Keratinocyte (primary cell): ENCODE measurements around the gene PCDH8. TPM values are rescaled to one million over a fixed set of nuclear protein-coding genes. Genes with fewer than 3 reads are reported as not detected.
A peak's percentile ranks its signal among the peaks of the same experiment; 100 is the strongest.

ENCODE experiments used
- DNase-seq: peaks from one replicate; pipeline ENCODE4 v3.0.0-alpha.2; 2011; ENCODE audit warnings: low read depth, missing footprints, low spot score
- FAIRE-seq: peaks from 2 replicates; lab custom pipeline; 2011; peaks lifted over from hg19 to GRCh38; lab: Jason Lieb, UNC
- H2AFZ ChIP-seq: 2 replicates; pipeline ENCODE4 v1.6.0; 2012; ENCODE audit warnings: low read length, control low read depth, inconsistent platforms; ENCODE audit not compliant: control insufficient read depth
- H3K27ac ChIP-seq: 2 replicates; pipeline ENCODE4 v1.5.1; 2011; ENCODE audit warnings: low read length; ENCODE audit not compliant: control insufficient read depth, insufficient read depth
- H3K27me3 ChIP-seq: 3 replicates; pipeline ENCODE4 v1.6.0; 2011; ENCODE audit warnings: low read length; ENCODE audit not compliant: control insufficient read depth, insufficient read depth; ENCODE audit errors: extremely low read depth
- H3K36me3 ChIP-seq, 2 experiments: 2 replicates in 1 of 2; 3 replicates in 1 of 2; pipeline ENCODE4 v1.5.1; 2011; ENCODE audit warnings: low read length in 2 of 2, mild to moderate bottlenecking in 1 of 2; ENCODE audit not compliant: control insufficient read depth in 2 of 2, insufficient read depth in 2 of 2; ENCODE audit errors: extremely low read depth in 1 of 2
- H3K4me1 ChIP-seq: 3 replicates; pipeline ENCODE4 v1.5.1; 2011; ENCODE audit warnings: low read length; ENCODE audit not compliant: control insufficient read depth, insufficient read depth; ENCODE audit errors: extremely low read depth
- H3K4me2 ChIP-seq: 3 replicates; pipeline ENCODE4 v1.6.0; 2011; ENCODE audit warnings: low read depth, low read length; ENCODE audit not compliant: control insufficient read depth, insufficient read depth; ENCODE audit errors: extremely low read depth
- H3K4me3 ChIP-seq, 3 experiments: fragments of 200-600 bp in 1 of 3; sonication (generic) in 1 of 3; 2 replicates in 2 of 3; 3 replicates in 1 of 3; pipeline ENCODE4 v1.5.1; 2011 to 2016; ENCODE audit warnings: low read length in 3 of 3, mild to moderate bottlenecking in 3 of 3, control low read depth in 2 of 3, inconsistent platforms in 1 of 3, low read depth in 1 of 3, mixed read lengths in 1 of 3, mixed run types in 1 of 3, moderate library complexity in 1 of 3; ENCODE audit not compliant: control insufficient read depth in 2 of 3, insufficient read depth in 2 of 3; ENCODE audit errors: extremely low read depth in 1 of 3
- H3K79me2 ChIP-seq: 2 replicates; pipeline ENCODE4 v1.6.0; 2012; ENCODE audit warnings: low read length; ENCODE audit not compliant: control insufficient read depth, insufficient read depth
- H3K9ac ChIP-seq: 3 replicates; pipeline ENCODE4 v1.6.0; 2011; ENCODE audit warnings: low read length; ENCODE audit not compliant: control insufficient read depth, insufficient read depth; ENCODE audit errors: extremely low read depth
- H3K9me1 ChIP-seq: 3 replicates; pipeline ENCODE4 v1.6.0; 2011; ENCODE audit warnings: low read length; ENCODE audit not compliant: control insufficient read depth, insufficient read depth; ENCODE audit errors: extremely low read depth
- H3K9me3 ChIP-seq: 2 replicates; pipeline ENCODE4 v1.5.1; 2012; ENCODE audit warnings: low read depth, low read length; ENCODE audit not compliant: control insufficient read depth
- H4K20me1 ChIP-seq: 3 replicates; pipeline ENCODE4 v1.6.0; 2011; ENCODE audit warnings: low read length; ENCODE audit not compliant: control insufficient read depth, insufficient read depth; ENCODE audit errors: extremely low read depth
- EZH2 ChIP-seq: IDR thresholded peaks from one replicate; pipeline ENCODE4 v1.6.1; 2012; ENCODE audit warnings: inconsistent platforms, mild to moderate bottlenecking, low read length, moderate library complexity
- dilution Hi-C: fragments of 300-500 bp; cut with MboI; formaldehyde crosslinking; loops from one replicate; pipeline ENCODE4 v1.7.0; 2020; ENCODE audit warnings: low sequenced_read_pairs; ENCODE audit not compliant: extremely low pct_ligation_motif_present
- polyA plus RNA-seq, 5 experiments: library from polyadenylated mRNA; depleted of rRNA in 3 of 5; stranded (reverse) in 3 of 5; stranded (forward) in 1 of 5; unstranded in 1 of 5; fragments of >200 nt; gene quantifications; 1 replicate in 1 of 5; 2 replicates in 3 of 5; 3 replicates in 1 of 5; pipeline versions ENCODE4 v1.2.1 to v1.2.3, GENCODE V29; 2011 to 2012; ENCODE audit warnings: missing spikeins in 2 of 5, low read depth in 1 of 5, low replicate concordance in 1 of 5
- TF ChIP-seq, protein P1 (sequence below), 3 experiments: IDR thresholded peaks in 1 of 3; conservative IDR thresholded peaks in 1 of 3; optimal IDR thresholded peaks in 1 of 3; 2 replicates in 2 of 3; 3 replicates in 1 of 3; pipeline versions ENCODE3 to v1.5.1; 2011; ENCODE audit warnings: low read length in 3 of 3, mild to moderate bottlenecking in 3 of 3, moderate library complexity in 2 of 3, control low read depth in 1 of 3, inconsistent platforms in 1 of 3; ENCODE audit not compliant: insufficient read depth in 2 of 3; ENCODE audit errors: extremely low read depth in 1 of 3

Gene PCDH8
- polyA plus RNA-seq, 1 donor (not counting 4 experiments of a cell fraction or from before 2014, with no cell fraction given): not detected

DNA sequence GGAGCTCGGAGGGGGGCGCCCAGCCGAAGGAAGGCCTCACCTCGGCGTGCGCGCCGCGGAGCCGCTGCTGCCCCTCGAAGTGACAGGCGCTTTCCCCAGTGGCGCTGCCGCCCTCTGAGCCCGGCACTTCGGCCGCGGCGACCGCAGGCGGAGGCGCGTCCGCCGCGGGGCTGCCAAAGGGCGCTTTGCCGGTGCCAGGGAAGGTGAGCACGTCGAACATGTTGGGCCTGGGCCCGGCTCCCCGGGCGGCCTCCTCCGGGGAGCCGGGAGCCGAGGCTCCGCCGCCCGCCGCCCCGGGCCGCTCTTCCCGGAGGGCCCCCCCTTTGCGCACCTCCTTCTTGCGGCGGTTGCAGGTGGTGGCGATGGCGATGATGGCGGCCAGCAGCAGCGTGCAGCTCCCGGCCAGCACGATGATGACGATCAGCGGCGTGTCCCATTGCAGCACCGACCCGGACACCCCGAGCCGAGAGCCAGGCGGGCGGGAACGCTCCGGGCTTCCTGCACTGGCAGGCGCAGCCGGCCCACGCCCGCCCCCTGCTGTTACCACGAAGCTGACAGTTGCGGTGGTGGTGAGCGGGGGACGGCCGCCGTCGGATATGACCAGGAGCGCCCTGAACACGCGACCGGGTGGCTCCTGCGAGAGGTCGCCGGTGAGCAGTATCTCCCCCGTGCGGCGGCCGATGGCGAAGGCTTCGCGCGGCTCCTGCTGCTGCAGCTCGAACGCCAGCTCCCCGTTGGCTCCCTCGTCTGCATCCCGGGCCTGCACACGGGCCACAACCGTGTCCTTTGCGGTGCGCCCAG, 2.5 kb downstream of the PCDH8 start:
- H3K27me3 ChIP-seq: peaks cover 79% of the 10 kb centered on the region
- no peak overlapping the region for H3K4me3 ChIP-seq
- no peak overlapping the region for H3K9ac ChIP-seq
- H3K4me1 ChIP-seq: peaks cover 2% of the 10 kb centered on the region
- peaks cover 11% of the 10 kb centered on the region for H3K9me3 ChIP-seq
- TF ChIP-seq, protein P1, sequence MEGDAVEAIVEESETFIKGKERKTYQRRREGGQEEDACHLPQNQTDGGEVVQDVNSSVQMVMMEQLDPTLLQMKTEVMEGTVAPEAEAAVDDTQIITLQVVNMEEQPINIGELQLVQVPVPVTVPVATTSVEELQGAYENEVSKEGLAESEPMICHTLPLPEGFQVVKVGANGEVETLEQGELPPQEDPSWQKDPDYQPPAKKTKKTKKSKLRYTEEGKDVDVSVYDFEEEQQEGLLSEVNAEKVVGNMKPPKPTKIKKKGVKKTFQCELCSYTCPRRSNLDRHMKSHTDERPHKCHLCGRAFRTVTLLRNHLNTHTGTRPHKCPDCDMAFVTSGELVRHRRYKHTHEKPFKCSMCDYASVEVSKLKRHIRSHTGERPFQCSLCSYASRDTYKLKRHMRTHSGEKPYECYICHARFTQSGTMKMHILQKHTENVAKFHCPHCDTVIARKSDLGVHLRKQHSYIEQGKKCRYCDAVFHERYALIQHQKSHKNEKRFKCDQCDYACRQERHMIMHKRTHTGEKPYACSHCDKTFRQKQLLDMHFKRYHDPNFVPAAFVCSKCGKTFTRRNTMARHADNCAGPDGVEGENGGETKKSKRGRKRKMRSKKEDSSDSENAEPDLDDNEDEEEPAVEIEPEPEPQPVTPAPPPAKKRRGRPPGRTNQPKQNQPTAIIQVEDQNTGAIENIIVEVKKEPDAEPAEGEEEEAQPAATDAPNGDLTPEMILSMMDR (optimal IDR thresholded peaks at IDR 0.05 in 1 of 3, IDR thresholded peaks at IDR 0.05 in 1 of 3, conservative IDR thresholded peaks at IDR 0.05 in 1 of 3; ENCODE audit: extremely low read depth in 1 of 3, insufficient read depth in 2 of 3, low read length in 3 of 3): peak in 2 of 3 experiments; percentile 39 to 46
- peak; percentile 57 for TF ChIP-seq EZH2
- no peaks in the 10 kb centered on the region for H3K36me3 ChIP-seq
- no peaks in the 10 kb centered on the region for H4K20me1 ChIP-seq
- H3K27ac ChIP-seq: no peak overlapping the region
- H3K9me1 ChIP-seq: no peaks in the 10 kb centered on the region
- dilution Hi-C loops: no loop called here
- H3K79me2 ChIP-seq: no peaks in the 10 kb centered on the region
- H2AFZ ChIP-seq: no peak overlapping the region
- H3K4me2 ChIP-seq: no peak overlapping the region
- no peak for DNase-seq
- FAIRE-seq: no peak

DNA sequence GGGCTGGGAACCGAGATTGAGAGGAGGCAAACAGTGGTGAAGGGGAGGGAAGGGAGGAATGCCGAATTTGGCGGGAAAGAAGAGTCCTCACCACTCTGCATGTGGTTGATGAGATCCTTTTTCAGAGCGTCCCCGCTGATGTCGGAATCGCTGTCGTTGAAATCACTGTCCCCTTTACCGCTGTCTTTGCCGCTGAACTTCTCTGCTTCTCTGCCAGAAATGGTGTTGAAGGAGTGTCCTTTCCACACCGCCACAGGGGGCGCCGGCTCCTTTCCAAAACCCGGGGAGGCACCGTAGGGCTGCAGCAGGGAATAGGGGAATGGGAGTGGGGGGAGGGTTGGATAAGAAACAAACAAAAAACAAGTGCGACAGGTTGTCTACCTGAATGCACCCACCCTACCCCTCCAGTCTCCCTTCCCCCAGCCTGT, 3.1 kb downstream of the PCDH8 start:
- DNase-seq: no peak
- H3K4me2 ChIP-seq: no peak overlapping the region

More for the DNA sequence above, 3.1 kb downstream of the PCDH8 start:
- H4K20me1 ChIP-seq: no peaks in the 10 kb centered on the region
- H2AFZ ChIP-seq: no peak overlapping the region
- H3K9me1 ChIP-seq: no peaks in the 10 kb centered on the region
- dilution Hi-C loops: no loop called here
- H3K4me3 ChIP-seq: no peak overlapping the region
- H3K4me1 ChIP-seq: no peaks in the 10 kb centered on the region
- H3K27me3 ChIP-seq: peaks cover 73% of the 10 kb centered on the region
- TF ChIP-seq EZH2: peak; percentile 93
- TF ChIP-seq, protein P1 (optimal IDR thresholded peaks at IDR 0.05 in 1 of 3, IDR thresholded peaks at IDR 0.05 in 1 of 3, conservative IDR thresholded peaks at IDR 0.05 in 1 of 3; ENCODE audit: extremely low read depth in 1 of 3, insufficient read depth in 2 of 3, low read length in 3 of 3): peak in 2 of 3 experiments; percentile 17 to 35
- H3K27ac ChIP-seq: no peak overlapping the region
- H3K79me2 ChIP-seq: no peaks in the 10 kb centered on the region
- H3K9ac ChIP-seq: no peak overlapping the region
- no peak for FAIRE-seq
- no peaks in the 10 kb centered on the region for H3K36me3 ChIP-seq
- H3K9me3 ChIP-seq: peaks cover 11% of the 10 kb centered on the region
